K562 (cell line): ENCODE measurements around the gene PYGL. TPM values are rescaled to one million over a fixed set of nuclear protein-coding genes. Genes with fewer than 3 reads are reported as not detected.

Experiments
- ATAC-seq: fragments of 200-7000 bp; cut with Tn5 transposase; 3 replicates; pipeline ENCODE4 v1.9.1; 2020; ENCODE audit warnings: moderate library complexity
- BruUV-seq: library from RNA; stranded (reverse); fragments of 400-500 nt; replicated peaks from 2 replicates; lab custom pipeline; 2021; lab: Mats Ljungman, UMichigan
- CTCF ChIA-PET: fragments of 300-600 bp; formaldehyde crosslinking; extraction: SDS; loops from one replicate; lab custom pipeline; 2021; ENCODE audit warnings: low intra/inter-chr PET ratio; lab: Yijun Ruan, JAX
- POLR2A ChIA-PET: fragments of 300-600, 350-650 bp; sonication (Branson Sonifier 250); formaldehyde crosslinking; extraction: SDS; loops from one replicate; lab custom pipeline; 2021; ENCODE audit warnings: antibody characterized with exemption, inconsistent platforms; lab: Yijun Ruan, JAX
- DNase-seq, 4 experiments: peaks; one replicate each; pipeline versions ENCODE4 v3.0.0 to v3.0.0-alpha.2; 2011 to 2018; ENCODE audit warnings: low spot score in 3 of 4, mixed read lengths in 3 of 4; ENCODE audit errors: extremely low read depth in 1 of 4
- FAIRE-seq: peaks from 2 replicates; lab custom pipeline; 2011; peaks lifted over from hg19 to GRCh38; lab: Jason Lieb, UNC
- H2AFZ ChIP-seq: 2 replicates; pipeline ENCODE4 v1.6.0; 2011; ENCODE audit warnings: low read depth, low read length, control low read depth, inconsistent platforms
- H3K27ac ChIP-seq: fragments of 200-600 bp; 3 replicates; pipeline ENCODE4 v1.8.0; 2011; ENCODE audit warnings: low read depth, mild to moderate bottlenecking, control low read depth, inconsistent platforms, low read length, moderate library complexity, mixed read lengths; ENCODE audit errors: extremely low read depth
- H3K27me3 ChIP-seq, 2 experiments: fragments of 300-600 bp in 1 of 2; 2 replicates in 1 of 2; 3 replicates in 1 of 2; pipeline versions ENCODE4 v1.6.0 to v1.8.0; 2011; ENCODE audit warnings: inconsistent platforms in 2 of 2, low read length in 2 of 2, mild to moderate bottlenecking in 1 of 2, mixed read lengths in 1 of 2, moderate library complexity in 1 of 2; ENCODE audit not compliant: control insufficient read depth in 2 of 2, insufficient read depth in 2 of 2
- H3K36me3 ChIP-seq: fragments of 300-600 bp; 3 replicates; pipeline ENCODE4 v1.8.0; 2011; ENCODE audit warnings: mild to moderate bottlenecking, low read length, inconsistent platforms; ENCODE audit not compliant: control insufficient read depth, insufficient read depth
- H3K4me1 ChIP-seq, 2 experiments: fragments of 200-600 bp in 1 of 2; replicated peaks in 1 of 2; 2 replicates in 1 of 2; 3 replicates in 1 of 2; pipeline versions ENCODE4 v1.5.1 to v1.8.0; 2011; ENCODE audit warnings: inconsistent platforms in 2 of 2, low read length in 2 of 2, mild to moderate bottlenecking in 1 of 2, mixed read lengths in 1 of 2, moderate library complexity in 1 of 2; ENCODE audit not compliant: control insufficient read depth in 2 of 2, insufficient read depth in 2 of 2
- H3K4me2 ChIP-seq: 2 replicates; pipeline ENCODE4 v1.6.1; 2011; ENCODE audit warnings: low read length, control low read depth, inconsistent platforms, mixed read lengths; ENCODE audit not compliant: insufficient read depth
- H3K4me3 ChIP-seq: fragments of 200-600 bp; sonication (generic), shearing (Covaris generic); 2 replicates; pipeline ENCODE4 v1.5.1; 2016; ENCODE audit warnings: control low read depth, inconsistent platforms
- H3K79me2 ChIP-seq: fragments of 200-600 bp; 3 replicates; pipeline ENCODE4 v1.8.0; 2011; ENCODE audit warnings: low read length, inconsistent platforms; ENCODE audit not compliant: control insufficient read depth, insufficient read depth
- H3K9ac ChIP-seq, 2 experiments: 2 replicates each; pipeline versions ENCODE4 v1.6.0 to v1.6.1; 2011; ENCODE audit warnings: low read depth in 2 of 2, low read length in 2 of 2, control low read depth in 1 of 2, inconsistent platforms in 1 of 2, mild to moderate bottlenecking in 1 of 2, mixed read lengths in 1 of 2; ENCODE audit not compliant: insufficient read depth in 1 of 2
- H3K9me1 ChIP-seq: one replicate; pipeline ENCODE4 v1.6.0; 2011; ENCODE audit warnings: inconsistent platforms, mild to moderate bottlenecking, low read length, moderate library complexity; ENCODE audit not compliant: control insufficient read depth, insufficient read depth
- H3K9me3 ChIP-seq: replicated peaks from 2 replicates; pipeline ENCODE4 v1.5.1; 2011; ENCODE audit warnings: low read depth, low read length, inconsistent platforms; ENCODE audit not compliant: control insufficient read depth, insufficient read depth
- H4K20me1 ChIP-seq: replicated peaks from 2 replicates; pipeline ENCODE4 v1.6.1; 2011; ENCODE audit warnings: low read length, inconsistent platforms, mixed read lengths; ENCODE audit not compliant: control insufficient read depth, insufficient read depth
- FOXJ3 ChIP-seq: sonication (generic); formaldehyde crosslinking; IDR thresholded peaks from 2 replicates; pipeline ENCODE4 v1.4.0; 2020; ENCODE audit warnings: mild to moderate bottlenecking, missing genetic modification reagents
- MIER1 ChIP-seq: fragments of 450-650 bp; IDR thresholded peaks from 2 replicates; pipeline ENCODE4 v1.6.1; 2016; ENCODE audit warnings: antibody characterized with exemption, mild to moderate bottlenecking, low read depth
- MYBL2 ChIP-seq, 2 experiments: fragments of 450-650 bp in 1 of 2; sonication (generic) in 1 of 2; formaldehyde crosslinking in 1 of 2; IDR thresholded peaks; 2 replicates each; pipeline versions ENCODE4 v1.6.1 to v1.8.1; 2017 to 2022; ENCODE audit warnings: borderline replicate concordance in 1 of 2, inconsistent platforms in 1 of 2, low read depth in 1 of 2, mild to moderate bottlenecking in 1 of 2, missing genetic modification reagents in 1 of 2, moderate library complexity in 1 of 2
- NFYB ChIP-seq: IDR thresholded peaks from 2 replicates; pipeline ENCODE4 v1.6.1; 2011; ENCODE audit warnings: mild to moderate bottlenecking, moderate library complexity; ENCODE audit not compliant: insufficient read length; ENCODE audit errors: extremely low read depth
- POLR2AphosphoS5 ChIP-seq: IDR thresholded peaks from 2 replicates; pipeline ENCODE4 v1.6.1; 2011; ENCODE audit warnings: mild to moderate bottlenecking, low read depth, low read length, moderate library complexity; ENCODE audit not compliant: control insufficient read depth, insufficient read depth
- PREB ChIP-seq: sonication (generic); formaldehyde crosslinking; IDR thresholded peaks from 2 replicates; pipeline ENCODE4 v1.8.1; 2023; ENCODE audit warnings: mild to moderate bottlenecking, missing genetic modification reagents
- PTRF ChIP-seq: fragments of 450-650 bp; IDR thresholded peaks from 2 replicates; pipeline ENCODE4 v1.6.1; 2016; ENCODE audit warnings: mild to moderate bottlenecking, missing genetic modification characterization, missing compliant biosample characterization
- RBFOX2 ChIP-seq: fragments of 200-400 bp; formaldehyde crosslinking; IDR thresholded peaks from 2 replicates; pipeline ENCODE4 v1.6.1; 2017; ENCODE audit warnings: low read depth, mild to moderate bottlenecking, low read length, moderate library complexity
- RBM34 ChIP-seq: fragments of 200-400 bp; formaldehyde crosslinking; IDR thresholded peaks from 2 replicates; pipeline ENCODE4 v1.6.1; 2018; ENCODE audit warnings: low read length, borderline replicate concordance; ENCODE audit not compliant: insufficient read depth
- SMARCE1 ChIP-seq: fragments of 450-650 bp; IDR thresholded peaks from 2 replicates; pipeline ENCODE4 v1.7.1; 2016; ENCODE audit warnings: mild to moderate bottlenecking
- YY1 ChIP-seq, 3 experiments: IDR thresholded peaks; 2 replicates each; pipeline ENCODE4 v1.6.1; 2011; ENCODE audit warnings: low read length in 2 of 3, mild to moderate bottlenecking in 2 of 3, moderate library complexity in 2 of 3, borderline replicate concordance in 1 of 3, control low read depth in 1 of 3, low read depth in 1 of 3; ENCODE audit not compliant: insufficient read depth in 3 of 3, insufficient replicate concordance in 2 of 3, control insufficient read depth in 1 of 3, insufficient read length in 1 of 3; ENCODE audit errors: extremely low read depth in 1 of 3
- ZNF280A ChIP-seq: fragments of 450-650 bp; IDR thresholded peaks from 2 replicates; pipeline ENCODE4 v1.6.1; 2018; ENCODE audit warnings: mild to moderate bottlenecking, low read depth; ENCODE audit not compliant: partially characterized antibody
- WGBS: fragments of 100-300 bp; shearing (Covaris generic); methylation state at CpG from one replicate; pipeline ENCODE4 v1.1.6; 2016; ENCODE audit warnings: low coverage, mixed read lengths; ENCODE audit not compliant: insufficient coverage; ENCODE audit errors: missing lambda C conversion rate; 5-methylcytosine and 5-hydroxymethylcytosine counted together
- in situ Hi-C: fragments of 300-500 bp; cut with MboI; formaldehyde crosslinking; loops from 4 replicates; pipeline ENCODE4 v1.15.0; 2018; ENCODE audit warnings: inconsistent platforms, mixed read lengths
- intact Hi-C: fragments of 100-400 bp; cut with micrococcal nuclease; formaldehyde crosslinking; loops from 2 replicates; pipeline ENCODE4 v1.14.2; 2022
- polyA plus RNA-seq, 8 experiments: library from polyadenylated mRNA; depleted of rRNA in 4 of 8; stranded (reverse) in 5 of 8; unstranded in 3 of 8; fragments of >200 nt; fragmentation: Nextera tagmentation in 2 of 8; fragmentation: Illumina TruSeq in 1 of 8; extraction: Ambion mirVana in 2 of 8; extraction: Trizol in 1 of 8; gene quantifications; 2 replicates each; pipeline versions ENCODE4 v1.2.1 to v1.2.3, GENCODE V29; 2011 to 2014; ENCODE audit warnings: inconsistent platforms in 1 of 8, missing spikeins in 1 of 8
- total RNA-seq, 7 experiments: library from RNA; depleted of rRNA in 6 of 7; stranded (reverse); fragments of >200 nt in 6 of 7; fragmentation: Illumina TruSeq in 2 of 7; extraction: Trizol in 2 of 7; gene quantifications; 2 replicates each; pipeline versions ENCODE4 v1.2.1 to v1.2.3, GENCODE V29; 2011 to 2021; ENCODE audit warnings: low replicate concordance in 1 of 7
- TF ChIP-seq, protein P1 (sequence below): sonication (generic); formaldehyde crosslinking; IDR thresholded peaks from 2 replicates; pipeline ENCODE4 v1.9.0; 2022; ENCODE audit warnings: mild to moderate bottlenecking, missing genetic modification reagents

PYGL gene
- total and polyA plus RNA-seq, 9 of the 15 experiments (the other 6 are each of a cell fraction or from before 2014, with no cell fraction given) = 3.5 to 17.9 (median 13.1) TPM

DNA sequence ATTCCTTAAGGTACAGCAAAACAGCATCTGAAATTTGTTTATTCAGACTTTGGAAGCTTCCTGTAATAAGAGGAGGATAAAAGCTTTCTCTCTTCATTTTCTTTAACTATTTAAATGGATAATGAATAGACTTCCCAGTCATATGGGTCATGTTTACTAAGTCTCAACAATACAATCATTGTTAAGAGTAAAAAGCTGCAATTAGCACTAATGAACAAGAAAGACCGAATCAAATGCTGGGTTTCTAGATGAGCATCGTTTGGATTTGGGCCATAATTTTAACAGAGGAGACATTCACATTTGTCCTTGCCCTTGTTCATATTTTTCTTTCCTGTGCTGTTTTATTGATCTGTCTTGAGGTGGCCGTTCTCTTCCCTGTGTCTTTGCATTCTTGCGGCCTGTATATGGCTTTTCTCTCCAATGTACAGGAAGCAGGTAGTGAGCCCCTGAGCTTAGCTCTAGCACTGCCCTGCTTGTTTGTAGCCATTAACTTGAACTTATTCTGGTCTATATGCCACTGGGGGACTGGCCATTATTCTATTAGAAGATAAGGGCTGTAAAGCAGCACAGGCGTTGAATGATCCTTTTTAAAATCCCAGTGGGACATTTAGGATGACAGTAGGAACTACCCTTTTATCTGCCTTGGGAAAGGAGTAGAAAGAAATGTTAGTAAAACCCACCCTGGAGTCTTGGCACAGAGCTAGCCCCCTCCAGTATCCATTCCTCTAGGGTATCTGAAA, 37.8 kb downstream of the PYGL start:
- intact Hi-C loops = no loop called here
- H3K79me2 ChIP-seq = no peaks in the 10 kb centered on the region
- H3K27me3 ChIP-seq = no peaks in the 10 kb centered on the region
- in situ Hi-C loops = no loop called here
- POLR2A ChIA-PET = no interaction called here
- no peak overlapping the region for H3K9ac ChIP-seq
- H3K9me3 ChIP-seq = no peaks in the 10 kb centered on the region
- H3K36me3 ChIP-seq = peaks cover 5% of the 10 kb centered on the region; the same call in 1 of the 3 replicates
- no peak overlapping the region for H2AFZ ChIP-seq
- WGBS = 66% methylated on average over 4 of the region's 5 CpGs
- H3K9me1 ChIP-seq = no peaks in the 10 kb centered on the region
- H3K4me2 ChIP-seq = no peak overlapping the region
- no peaks in the 10 kb centered on the region for H4K20me1 ChIP-seq
- H3K27ac ChIP-seq = no peak overlapping the region
- no peak for TF ChIP-seq PREB (CRISPR knock-in tag)
- no peak for TF ChIP-seq ZNF280A
- TF ChIP-seq, protein P1, sequence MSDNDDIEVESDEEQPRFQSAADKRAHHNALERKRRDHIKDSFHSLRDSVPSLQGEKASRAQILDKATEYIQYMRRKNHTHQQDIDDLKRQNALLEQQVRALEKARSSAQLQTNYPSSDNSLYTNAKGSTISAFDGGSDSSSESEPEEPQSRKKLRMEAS (CRISPR knock-in tag) = no peak
- TF ChIP-seq RBFOX2 = no peak
- TF ChIP-seq NFYB = no peak
- no peak for TF ChIP-seq POLR2AphosphoS5
- no peak for TF ChIP-seq YY1 (IDR thresholded peaks at IDR 0.05; ENCODE audit: borderline replicate concordance in 1 of 3, control insufficient read depth in 1 of 3, extremely low read depth in 1 of 3, insufficient read depth in 3 of 3, insufficient read length in 1 of 3, insufficient replicate concordance in 2 of 3, low read depth in 1 of 3, low read length in 2 of 3)
- no peak for TF ChIP-seq MIER1
- TF ChIP-seq PTRF (tag) = no peak
- TF ChIP-seq RBM34 = no peak
- TF ChIP-seq SMARCE1 = no peak
- no peak for TF ChIP-seq FOXJ3 (CRISPR knock-in tag)
- no peak for TF ChIP-seq MYBL2 (IDR thresholded peaks at IDR 0.05; ENCODE audit: low read depth)
- TF ChIP-seq MYBL2 (CRISPR knock-in tag; IDR thresholded peaks at IDR 0.05; ENCODE audit: borderline replicate concordance) = no peak
- ATAC-seq = no peak
- DNase-seq = no peak
- no peaks in the 10 kb centered on the region for H3K4me1 ChIP-seq
- FAIRE-seq = no peak
- BruUV-seq = no TSS peak
- CTCF ChIA-PET = no interaction called here
- H3K4me3 ChIP-seq = no peak overlapping the region
